Stomach (tissue), 9 donors: ENCODE data around the gene AKT2. TPM values are rescaled to one million over a fixed set of nuclear protein-coding genes. Genes with fewer than 3 reads are reported as not detected.

Source experiments
- DNase-seq, 2 donors: peaks; one replicate each; pipeline versions ENCODE4 v3.0.0 to v3.0.0-alpha.2; 2013 to 2019
- H3K27ac ChIP-seq, 5 donors: fragments of 200-600 bp in 4 of 5; sonication (generic) in 4 of 5; one replicate each; pipeline ENCODE4 v1.5.1; 2013 to 2019; ENCODE audit warnings: mild to moderate bottlenecking in 1 of 5, moderate library complexity in 1 of 5
- H3K27me3 ChIP-seq, 3 donors: fragments of 200-600 bp; sonication (generic); one replicate each; pipeline ENCODE4 v1.5.1; 2017 to 2019; ENCODE audit warnings: mixed run types in 1 of 3
- H3K36me3 ChIP-seq, 4 donors: fragments of 200-600 bp; sonication (generic); 1 replicate in 3 of 4; 2 replicates in 1 of 4; pipeline ENCODE4 v1.5.1; 2016 to 2019
- H3K4me1 ChIP-seq, 4 donors: fragments of 200-600 bp; sonication (generic); one replicate each; pipeline ENCODE4 v1.5.1; 2016 to 2019
- H3K4me3 ChIP-seq, 4 donors: fragments of 200-600 bp; sonication (generic) in 3 of 4; one replicate each; pipeline ENCODE4 v1.5.1; 2016 to 2019; ENCODE audit warnings: mild to moderate bottlenecking in 1 of 4
- H3K9me3 ChIP-seq, 4 donors: fragments of 200-600 bp; sonication (generic); one replicate each; pipeline ENCODE4 v1.5.1; 2016 to 2019
- EP300 ChIP-seq: sonication (generic); formaldehyde crosslinking; IDR thresholded peaks from one replicate; pipeline ENCODE4 v1.6.1; 2017; ENCODE audit warnings: antibody characterized with exemption
- POLR2A ChIP-seq, 4 donors: fragments of 450-650 bp; IDR thresholded peaks; one replicate each; pipeline ENCODE4 v1.6.1; 2016; ENCODE audit warnings: antibody characterized with exemption in 4 of 4, control low read depth in 2 of 4, mild to moderate bottlenecking in 1 of 4, moderate library complexity in 1 of 4
- POLR2AphosphoS5 ChIP-seq, 3 donors: sonication (generic); formaldehyde crosslinking; IDR thresholded peaks; one replicate each; pipeline ENCODE4 v1.6.1; 2016; ENCODE audit warnings: antibody characterized with exemption in 3 of 3
- WGBS, 5 donors: extraction: QIAGEN DNeasy Blood & Tissue Kit in 3 of 5; methylation state at CpG; one replicate each; pipeline versions ENCODE4 v1.1.5 to v1.1.7; 2013 to 2018; 5-methylcytosine and 5-hydroxymethylcytosine counted together
- intact Hi-C: fragments of 100-400 bp; cut with DNase I; formaldehyde crosslinking; loops from one replicate; pipeline ENCODE4 v1.15.1; 2023; ENCODE audit warnings: low total_unique reads
- polyA plus RNA-seq, 3 donors: library from polyadenylated mRNA; stranded (reverse); fragments of 200-250 nt; gene quantifications; one replicate each; pipeline ENCODE4 v1.2.3, GENCODE V29; 2013
- total RNA-seq, 5 donors: library from RNA; depleted of rRNA; stranded (reverse); fragments of >200 nt; gene quantifications; one replicate each; pipeline versions ENCODE4 v1.1.0 to v1.2.3, GENCODE V29; 2014 to 2016
- TF ChIP-seq, protein P1 (sequence below), 7 experiments: fragments of 450-650 bp in 4 of 7; fragments of 200-600 bp in 3 of 7; sonication (generic) in 3 of 7; IDR thresholded peaks; one replicate each; pipeline ENCODE4 v1.5.1; 2016 to 2019; ENCODE audit warnings: antibody characterized with exemption in 7 of 7, control low read depth in 2 of 7, mild to moderate bottlenecking in 1 of 7
- donor health status: healthy with polysubstance abuse.
- donor health status: Bipolar disorder and iron deficiency.
- donor health status: healthy.

AKT2 gene
- total and polyA plus RNA-seq, 8 donors, result 26.0 to 227 (median 75.9) TPM

DNA sequence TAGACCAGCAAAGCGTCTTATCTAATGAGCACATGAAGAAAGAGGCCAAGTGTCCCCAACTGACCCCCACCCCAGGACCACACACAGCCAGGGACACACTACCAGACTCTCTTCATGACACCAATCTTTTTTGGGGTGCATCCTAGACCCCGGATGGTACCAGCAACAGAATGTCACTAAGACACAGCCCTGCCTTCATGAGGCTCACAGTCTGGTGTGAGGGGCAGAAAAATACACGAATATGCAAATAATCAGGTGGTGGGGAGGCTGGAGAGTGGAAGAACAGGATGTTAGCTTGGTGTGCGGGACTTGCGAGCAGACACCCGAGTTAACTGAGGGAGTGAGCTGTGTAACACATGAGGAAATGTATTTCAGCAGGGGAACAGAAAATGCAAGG, 17.5 kb downstream of the AKT2 start:
- H3K36me3 ChIP-seq, result peaks cover 20 to 59% (median 49%) of the 10 kb centered on the region in 4 donors
- H3K4me1 ChIP-seq, result peaks cover 4 to 47% (median 28%) of the 10 kb centered on the region in 4 donors
- H3K9me3 ChIP-seq, result no peaks in the 10 kb centered on the region
- TF ChIP-seq POLR2AphosphoS5 (IDR thresholded peaks at IDR 0.05) (no peak), EP300 (no peak), POLR2A (IDR thresholded peaks at IDR 0.05) (no peak)
- TF ChIP-seq, protein P1, sequence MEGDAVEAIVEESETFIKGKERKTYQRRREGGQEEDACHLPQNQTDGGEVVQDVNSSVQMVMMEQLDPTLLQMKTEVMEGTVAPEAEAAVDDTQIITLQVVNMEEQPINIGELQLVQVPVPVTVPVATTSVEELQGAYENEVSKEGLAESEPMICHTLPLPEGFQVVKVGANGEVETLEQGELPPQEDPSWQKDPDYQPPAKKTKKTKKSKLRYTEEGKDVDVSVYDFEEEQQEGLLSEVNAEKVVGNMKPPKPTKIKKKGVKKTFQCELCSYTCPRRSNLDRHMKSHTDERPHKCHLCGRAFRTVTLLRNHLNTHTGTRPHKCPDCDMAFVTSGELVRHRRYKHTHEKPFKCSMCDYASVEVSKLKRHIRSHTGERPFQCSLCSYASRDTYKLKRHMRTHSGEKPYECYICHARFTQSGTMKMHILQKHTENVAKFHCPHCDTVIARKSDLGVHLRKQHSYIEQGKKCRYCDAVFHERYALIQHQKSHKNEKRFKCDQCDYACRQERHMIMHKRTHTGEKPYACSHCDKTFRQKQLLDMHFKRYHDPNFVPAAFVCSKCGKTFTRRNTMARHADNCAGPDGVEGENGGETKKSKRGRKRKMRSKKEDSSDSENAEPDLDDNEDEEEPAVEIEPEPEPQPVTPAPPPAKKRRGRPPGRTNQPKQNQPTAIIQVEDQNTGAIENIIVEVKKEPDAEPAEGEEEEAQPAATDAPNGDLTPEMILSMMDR (IDR thresholded peaks at IDR 0.05), result no peak
- no peaks in the 10 kb centered on the region for H3K27me3 ChIP-seq
- WGBS, 5 donors, result 83 to 89% (median 85%) methylated on average over 6 of the region's 6 CpGs
- intact Hi-C loops, result no loop called here
- no peak overlapping the region for H3K4me3 ChIP-seq
- H3K27ac ChIP-seq, result no peak overlapping the region
- no peak for DNase-seq

DNA sequence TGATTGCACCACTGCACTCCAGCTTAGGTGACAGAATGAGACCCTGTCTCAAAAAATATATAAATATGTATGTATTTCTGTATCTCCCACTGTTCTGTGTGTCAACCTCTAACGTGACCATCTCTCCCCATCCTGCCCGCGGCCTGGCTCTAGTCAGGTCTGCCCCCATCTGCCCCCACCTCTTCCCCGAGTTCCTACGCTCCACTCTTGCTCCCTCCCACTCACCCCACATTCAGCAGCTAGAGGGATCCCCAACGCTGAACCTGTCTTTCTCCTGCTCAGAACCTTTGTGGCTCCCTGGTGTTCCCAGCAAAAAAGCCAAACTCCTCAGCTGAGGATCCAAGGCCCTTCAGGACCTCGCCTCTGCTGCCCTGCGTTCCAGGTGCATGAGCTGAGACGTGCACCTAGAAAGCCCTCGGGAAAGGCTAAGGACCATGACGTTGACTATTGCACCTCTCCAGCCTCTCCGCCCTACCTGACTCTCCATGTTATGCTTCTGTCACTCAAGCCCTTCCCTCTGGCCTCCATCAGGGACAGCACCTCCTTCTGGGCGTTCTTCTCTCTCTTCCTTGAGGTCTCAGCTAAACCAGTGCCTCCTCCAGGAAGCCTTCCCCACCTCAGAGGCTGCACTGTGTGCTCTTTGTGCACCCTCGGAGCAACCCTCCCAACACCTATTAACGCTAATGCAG, 18.1 kb downstream of the AKT2 start:
- H3K4me3 ChIP-seq, result no peak overlapping the region
- intact Hi-C loops, result no loop called here
- H3K27me3 ChIP-seq, result no peaks in the 10 kb centered on the region
- peaks cover 22 to 59% (median 49%) of the 10 kb centered on the region in 4 donors for H3K36me3 ChIP-seq
- DNase-seq, result no peak
- no peak overlapping the region for H3K27ac ChIP-seq
- 79 to 85% (median 84%) methylated on average over 15 of the region's 15 CpGs for WGBS, 5 donors
- H3K4me1 ChIP-seq, result peaks cover 4 to 45% (median 27%) of the 10 kb centered on the region in 4 donors
- TF ChIP-seq POLR2AphosphoS5 (IDR thresholded peaks at IDR 0.05), result no peak
- TF ChIP-seq, protein P1 (IDR thresholded peaks at IDR 0.05), result no peak
- no peak for TF ChIP-seq EP300
- TF ChIP-seq POLR2A (IDR thresholded peaks at IDR 0.05), result no peak
- no peaks in the 10 kb centered on the region for H3K9me3 ChIP-seq

DNA sequence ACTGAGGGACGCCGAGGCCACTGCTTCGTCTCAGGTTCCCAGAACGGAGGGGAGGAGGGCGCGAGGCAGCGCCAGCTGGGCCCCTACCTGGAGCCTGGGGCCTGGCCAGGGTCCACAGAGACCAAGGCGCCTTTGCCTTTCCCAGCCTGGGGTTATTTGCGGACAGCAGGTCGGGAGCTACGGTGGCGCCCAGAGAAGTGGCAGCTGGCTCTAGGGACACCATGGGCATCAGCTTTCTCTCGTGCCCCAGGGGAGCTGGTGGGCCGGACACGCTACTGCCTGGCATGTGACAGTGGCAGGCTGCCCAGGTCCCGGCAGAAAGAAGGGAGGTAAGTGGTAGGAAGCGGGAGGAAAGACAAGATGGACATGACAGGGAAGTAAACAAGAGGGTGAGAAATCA, 19.0 kb downstream of the AKT2 start:
- intact Hi-C loops, result no loop called here
- Histone ChIP-seq H3K36me3 (peaks cover 22 to 57% (median 49%) of the 10 kb centered on the region in 4 donors), H3K4me3 (no peak overlapping the region), H3K27ac (no peak overlapping the region), H3K9me3 (no peaks in the 10 kb centered on the region), H3K4me1 (peaks cover 4 to 45% (median 24%) of the 10 kb centered on the region in 4 donors), H3K27me3 (no peaks in the 10 kb centered on the region)
- no peak for DNase-seq
- 69 to 80% (median 77%) methylated on average over 13 to 17 of the region's 17 CpGs for WGBS, 5 donors
- TF ChIP-seq EP300 (no peak), POLR2A (IDR thresholded peaks at IDR 0.05) (no peak), POLR2AphosphoS5 (IDR thresholded peaks at IDR 0.05) (no peak)
- TF ChIP-seq, protein P1 (IDR thresholded peaks at IDR 0.05), result no peak

DNA sequence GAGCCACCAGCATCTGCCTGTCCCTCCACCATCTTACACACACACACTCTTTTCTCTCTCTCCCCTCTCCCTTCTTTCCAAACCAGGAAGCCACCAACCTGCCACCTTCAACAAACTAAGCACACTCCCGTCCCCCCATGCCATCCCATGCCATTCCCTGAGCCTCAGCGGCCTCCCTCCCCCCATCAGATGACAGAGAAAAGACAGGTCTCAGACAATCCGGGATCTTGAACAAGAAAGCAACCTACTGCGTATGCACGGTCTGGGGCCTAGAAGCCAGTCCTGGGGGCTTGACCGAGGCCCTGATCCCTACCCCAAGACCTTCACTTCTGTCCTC, 19.4 kb downstream of the AKT2 start:
- WGBS, 5 donors, result 77 to 98% (median 91%) methylated on average over 6 of the region's 6 CpGs
- H3K27ac ChIP-seq, result no peak overlapping the region

More for the DNA sequence above, 19.4 kb downstream of the AKT2 start:
- H3K4me3 ChIP-seq, result no peak overlapping the region
- H3K9me3 ChIP-seq, result no peaks in the 10 kb centered on the region
- intact Hi-C loops, result no loop called here
- H3K27me3 ChIP-seq, result no peaks in the 10 kb centered on the region
- peaks cover 22 to 57% (median 48%) of the 10 kb centered on the region in 4 donors for H3K36me3 ChIP-seq
- TF ChIP-seq, protein P1 (IDR thresholded peaks at IDR 0.05), result no peak
- TF ChIP-seq EP300, result no peak
- no peak for TF ChIP-seq POLR2AphosphoS5 (IDR thresholded peaks at IDR 0.05)
- no peak for TF ChIP-seq POLR2A (IDR thresholded peaks at IDR 0.05)
- no peak for DNase-seq
- peaks cover 4 to 44% (median 24%) of the 10 kb centered on the region in 4 donors for H3K4me1 ChIP-seq
